Large intestine (tissue), 3 donors: ENCODE measurements around the gene VAMP8. TPM values are rescaled to one million over a fixed set of nuclear protein-coding genes. Genes with fewer than 3 reads are reported as not detected.

Experiments
- DNase-seq, 2 donors: peaks; one replicate each; pipeline versions ENCODE4 v3.0.0 to v3.0.0-alpha.2; 2013
- H3K27ac ChIP-seq: one replicate; pipeline ENCODE4 v1.5.1; 2013; ENCODE audit warnings: low read length
- H3K27me3 ChIP-seq: 2 replicates; pipeline ENCODE4 v1.6.1; 2013; ENCODE audit warnings: low read length; ENCODE audit not compliant: control insufficient read depth, insufficient read depth
- H3K36me3 ChIP-seq: 2 replicates; pipeline ENCODE4 v1.6.1; 2013; ENCODE audit warnings: low read length; ENCODE audit not compliant: control insufficient read depth, insufficient read depth
- H3K4me1 ChIP-seq: one replicate; pipeline ENCODE4 v1.6.1; 2013; ENCODE audit warnings: low read length; ENCODE audit not compliant: control insufficient read depth, insufficient read depth
- H3K4me3 ChIP-seq: one replicate; pipeline ENCODE4 v1.5.1; 2013; ENCODE audit warnings: low read length
- H3K9me3 ChIP-seq: one replicate; pipeline ENCODE4 v1.6.1; 2013; ENCODE audit warnings: mild to moderate bottlenecking, low read depth, low read length, moderate library complexity; ENCODE audit not compliant: control insufficient read depth
- WGBS: methylation state at CpG from one replicate; pipeline ENCODE4 v1.1.5; 2013; ENCODE audit warnings: low lambda C conversion rate; ENCODE audit not compliant: insufficient coverage; 5-methylcytosine and 5-hydroxymethylcytosine counted together
- polyA plus RNA-seq: library from polyadenylated mRNA; unstranded; fragments of 120-200 nt; gene quantifications from one replicate; pipeline ENCODE4 v1.2.1, GENCODE V29; 2013

Gene VAMP8
- polyA plus RNA-seq, 1 donor: 158 TPM

GRCh38 chr2:85580206-85580605, 2.8 kb downstream of the VAMP8 start:
- peaks cover 13% of the 10 kb centered on the region for H3K36me3 ChIP-seq
- no peak overlapping the region for H3K27ac ChIP-seq
- no peak for DNase-seq
- H3K4me1 ChIP-seq: peaks cover 40% of the 10 kb centered on the region
- no peaks in the 10 kb centered on the region for H3K9me3 ChIP-seq
- H3K4me3 ChIP-seq: no peak overlapping the region
- no peaks in the 10 kb centered on the region for H3K27me3 ChIP-seq
- no CpG with 5 or more reads among the region's 3 CpGs for WGBS

- Histone ChIP-seq H3K4me1 (peaks cover 38% of the 10 kb centered on the region), H3K9me3 (no peaks in the 10 kb centered on the region), H3K27ac (no peak overlapping the region), H3K36me3 (peaks cover 13% of the 10 kb centered on the region), H3K27me3 (no peaks in the 10 kb centered on the region), H3K4me3 (no peak overlapping the region)
- no peak for DNase-seq
- WGBS: no CpG with 5 or more reads among the region's 1 CpG
These were observed 5.1 kb downstream of the VAMP8 start for GRCh38 chr2:85582492-85582891.

GRCh38 chr2:85583667-85584353, 6.4 kb downstream of the VAMP8 start:
- Histone ChIP-seq H3K27me3 (no peaks in the 10 kb centered on the region), H3K4me1 (peaks cover 32% of the 10 kb centered on the region), H3K36me3 (peaks cover 13% of the 10 kb centered on the region), H3K27ac (peak overlapping the region; percentile 79), H3K4me3 (peak overlapping the region; percentile 39), H3K9me3 (no peaks in the 10 kb centered on the region)
- DNase-seq: peak in 1 of 2 donors; percentile 62
- no CpG with 5 or more reads among the region's 16 CpGs for whole genome bisulfite sequencing

- Histone ChIP-seq H3K27me3 (no peaks in the 10 kb centered on the region), H3K36me3 (peaks cover 13% of the 10 kb centered on the region), H3K4me3 (peak within 1 kb of the TSS; percentile 48), H3K9me3 (no peaks in the 10 kb centered on the region), H3K27ac (peak within 1 kb of the TSS; percentile 99), H3K4me1 (peaks cover 26% of the 10 kb centered on the region)
- DNase-seq: peak; percentile 75 to 88
- no CpG with 5 or more reads among the region's 52 CpGs for WGBS
These were observed 7.0 kb downstream of the VAMP8 start, which contains the start of gene VAMP5 for GRCh38 chr2:85584354-85584856. TSS of gene VAMP5 (plus strand) at chr2:85584431. CDS start at chr2:85584491, 60 bp downstream.

- H3K4me3 ChIP-seq: peak overlapping the region; percentile 48
- H3K4me1 ChIP-seq: peaks cover 23% of the 10 kb centered on the region
- no peaks in the 10 kb centered on the region for H3K9me3 ChIP-seq
- peaks cover 13% of the 10 kb centered on the region for H3K36me3 ChIP-seq
- no CpG with 5 or more reads among the region's 9 CpGs for WGBS
- H3K27ac ChIP-seq: peak overlapping the region; percentile 99
- peak; percentile 94 to 97 for DNase-seq
- no peaks in the 10 kb centered on the region for H3K27me3 ChIP-seq
These were observed 7.7 kb downstream of the VAMP8 start for GRCh38 chr2:85584857-85585780.

GRCh38 chr2:85585781-85586105, 8.4 kb downstream of the VAMP8 start:
- Histone ChIP-seq H3K27me3 (no peaks in the 10 kb centered on the region), H3K4me3 (no peak overlapping the region), H3K4me1 (peaks cover 23% of the 10 kb centered on the region), H3K27ac (peak overlapping the region; percentile 99), H3K36me3 (peaks cover 13% of the 10 kb centered on the region), H3K9me3 (no peaks in the 10 kb centered on the region)
- 91% methylated on average over 1 of the region's 1 CpG for WGBS
- peak in 1 of 2 donors; percentile 58 for DNase-seq

GRCh38 chr2:85588236-85588635, 10.8 kb downstream of the VAMP8 start:
- WGBS: 76% methylated on average over 2 of the region's 4 CpGs
- H3K27ac ChIP-seq: no peak overlapping the region
- H3K4me3 ChIP-seq: no peak overlapping the region
- H3K36me3 ChIP-seq: no peaks in the 10 kb centered on the region
- H3K4me1 ChIP-seq: peaks cover 23% of the 10 kb centered on the region
- no peaks in the 10 kb centered on the region for H3K27me3 ChIP-seq
- no peaks in the 10 kb centered on the region for H3K9me3 ChIP-seq
- no peak for DNase-seq

GRCh38 chr2:85588645-85589044, 11.3 kb downstream of the VAMP8 start:
- no peak overlapping the region for H3K27ac ChIP-seq
- H3K4me1 ChIP-seq: peaks cover 22% of the 10 kb centered on the region
- no peak overlapping the region for H3K4me3 ChIP-seq
- no peaks in the 10 kb centered on the region for H3K27me3 ChIP-seq
- no peaks in the 10 kb centered on the region for H3K9me3 ChIP-seq
- H3K36me3 ChIP-seq: no peaks in the 10 kb centered on the region
- no peak for DNase-seq
- WGBS: 100% methylated on average over 1 of the region's 4 CpGs

- Histone ChIP-seq H3K27me3 (no peaks in the 10 kb centered on the region), H3K9me3 (no peaks in the 10 kb centered on the region), H3K36me3 (no peaks in the 10 kb centered on the region), H3K4me3 (no peak overlapping the region), H3K4me1 (peaks cover 19% of the 10 kb centered on the region), H3K27ac (no peak overlapping the region)
- DNase-seq: no peak
- whole genome bisulfite sequencing: no CpG with 5 or more reads among the region's 4 CpGs
These were observed 11.8 kb downstream of the VAMP8 start for GRCh38 chr2:85589181-85589580.

- H3K9me3 ChIP-seq: no peaks in the 10 kb centered on the region
- no peak for DNase-seq
- H3K27ac ChIP-seq: no peak overlapping the region
- H3K27me3 ChIP-seq: no peaks in the 10 kb centered on the region
- H3K4me3 ChIP-seq: no peak overlapping the region
- WGBS: no CpG with 5 or more reads among the region's 7 CpGs
- peaks cover 18% of the 10 kb centered on the region for H3K4me1 ChIP-seq
- H3K36me3 ChIP-seq: no peaks in the 10 kb centered on the region
These were observed 12.8 kb downstream of the VAMP8 start for GRCh38 chr2:85589982-85590791.
